ENCODE measurements around the gene SRRM4. TPM values are rescaled to one million over a fixed set of nuclear protein-coding genes. Genes with fewer than 3 reads are reported as not detected.

The SRRM4 gene
- total RNA-seq, 1 experiment from 2014 or later: 1.4 TPM

- H3K4ac ChIP-seq (ENCODE audit: low read depth, low read length): no peak overlapping the region
- no peak overlapping the region for H2BK20ac ChIP-seq (ENCODE audit: low read depth, low read length, poor library complexity, severe bottlenecking)
- peaks cover 21% of the 10 kb centered on the region for H3K27me3 Mint-ChIP-seq (ENCODE audit: low read depth)
- no peak overlapping the region for H3K23ac ChIP-seq (ENCODE audit: insufficient read length, low read depth, low read length)
- no peak for TF ChIP-seq CTCF (conservative IDR thresholded peaks at IDR 0.05)
- no peak overlapping the region for H4K8ac ChIP-seq (replicated peaks; ENCODE audit: insufficient read length, low read depth, low read length)
- H3K9me3 ChIP-seq (ENCODE audit: control insufficient read depth, low read depth, low read length): no peaks in the 10 kb centered on the region
- no peak overlapping the region for H2BK5ac ChIP-seq (ENCODE audit: insufficient read length, low read length)
- H4K5ac ChIP-seq (ENCODE audit: insufficient read length, low read depth, low read length): no peak overlapping the region
- H3K27ac Mint-ChIP-seq: no peak overlapping the region
- no peak overlapping the region for H3T11ph ChIP-seq (ENCODE audit: low read length)
- no peak overlapping the region for H3K4me2 ChIP-seq (ENCODE audit: insufficient read depth, insufficient read length, low read length)
- no peaks in the 10 kb centered on the region for H3K79me1 ChIP-seq (ENCODE audit: insufficient read depth, low read depth, low read length, poor library complexity, severe bottlenecking)
- WGBS (ENCODE audit: extremely low coverage, insufficient read length, low lambda C conversion rate): no CpG with 5 or more reads among the region's 10 CpGs
- peaks cover 2 to 10% of the 10 kb centered on the region in 2 experiments; a peak in 2 of 4 replicates for H3K4me1 Mint-ChIP-seq
- H3K14ac ChIP-seq (ENCODE audit: insufficient read depth, low read length): no peak overlapping the region
- H3K36me3 Mint-ChIP-seq (ENCODE audit: insufficient read depth in 1 of 3, low read depth in 3 of 3): no peaks in the 10 kb centered on the region
- H3K9me3 Mint-ChIP-seq: no peaks in the 10 kb centered on the region
- no peak overlapping the region for H3K18ac ChIP-seq (ENCODE audit: insufficient read length, low read depth, low read length)
- H2AK5ac ChIP-seq (ENCODE audit: insufficient read length, low read length): no peak overlapping the region
- no peak overlapping the region for H3K56ac ChIP-seq (ENCODE audit: insufficient read length, low read depth, low read length)
- no peak overlapping the region for H3K27ac ChIP-seq (ENCODE audit: insufficient read length, low read depth, low read length)
- H2AFZ ChIP-seq (ENCODE audit: low read length): no peak overlapping the region
- H2BK15ac ChIP-seq (ENCODE audit: low read depth, low read length): no peak overlapping the region
- no peaks in the 10 kb centered on the region for H3K79me2 ChIP-seq (ENCODE audit: insufficient read depth, low read length)
- H2BK120ac ChIP-seq (ENCODE audit: low read depth, low read length, poor library complexity, severe bottlenecking): no peak overlapping the region
- H4K91ac ChIP-seq (ENCODE audit: insufficient read length, low read depth, low read length): no peak overlapping the region
- H3K27me3 ChIP-seq (ENCODE audit: insufficient read depth, low read length): no peaks in the 10 kb centered on the region
- no peak overlapping the region for H3K4me3 Mint-ChIP-seq
- H3K23me2 ChIP-seq (ENCODE audit: insufficient read length, low read depth, low read length, poor library complexity, severe bottlenecking): no peaks in the 10 kb centered on the region
- H3K9ac ChIP-seq (ENCODE audit: extremely low read depth, insufficient read length, low read length): no peak overlapping the region
- DNase-seq: no peak
- no peaks in the 10 kb centered on the region for H4K20me1 ChIP-seq (ENCODE audit: control insufficient read depth, insufficient read depth, insufficient read length)
- no peak overlapping the region for H2BK12ac ChIP-seq (ENCODE audit: insufficient read length, low read depth, low read length)
- H3K4me1 ChIP-seq (ENCODE audit: insufficient read depth, low read length): no peaks in the 10 kb centered on the region
Observed at GRCh38 chr12:118946256-118946655, 35.1 kb upstream of the SRRM4 start.

Measured in H9 (cell line).